H9 (cell line): ENCODE data around the gene PLAC9. TPM values are rescaled to one million over a fixed set of nuclear protein-coding genes. Genes with fewer than 3 reads are reported as not detected.

Source experiments
- DNase-seq: peaks from one replicate; pipeline ENCODE4 v3.0.0-alpha.2; 2017
- H2AFZ ChIP-seq: one replicate; pipeline ENCODE4 v1.6.1; 2013; ENCODE audit warnings: mild to moderate bottlenecking, low read length, control low read depth, moderate library complexity
- H2AK5ac ChIP-seq: 2 replicates; pipeline ENCODE4 v1.6.1; 2013; ENCODE audit warnings: low read length, control low read depth, mixed read lengths; ENCODE audit not compliant: insufficient read length
- H2BK120ac ChIP-seq: one replicate; pipeline ENCODE4 v1.6.1; 2013; ENCODE audit warnings: low read depth, mild to moderate bottlenecking, low read length, control low read depth, inconsistent platforms; ENCODE audit not compliant: poor library complexity, severe bottlenecking
- H2BK12ac ChIP-seq: 2 replicates; pipeline ENCODE4 v1.6.1; 2013; ENCODE audit warnings: low read length, control low read depth, mixed read lengths, low read depth; ENCODE audit not compliant: insufficient read length
- H2BK15ac ChIP-seq: 2 replicates; pipeline ENCODE4 v1.6.1; 2013; ENCODE audit warnings: low read depth, low read length, control low read depth
- H2BK20ac ChIP-seq: one replicate; pipeline ENCODE4 v1.6.1; 2013; ENCODE audit warnings: low read depth, mild to moderate bottlenecking, low read length, control low read depth, inconsistent platforms; ENCODE audit not compliant: poor library complexity, severe bottlenecking
- H2BK5ac ChIP-seq: 2 replicates; pipeline ENCODE4 v1.6.1; 2013; ENCODE audit warnings: low read length, control low read depth, mixed read lengths; ENCODE audit not compliant: insufficient read length
- H3K14ac ChIP-seq: 2 replicates; pipeline ENCODE4 v1.6.1; 2013; ENCODE audit warnings: low read length, control low read depth; ENCODE audit not compliant: insufficient read depth
- H3K18ac ChIP-seq: 2 replicates; pipeline ENCODE4 v1.6.1; 2013; ENCODE audit warnings: low read depth, mild to moderate bottlenecking, mixed read lengths, low read length, control low read depth; ENCODE audit not compliant: insufficient read length
- H3K23ac ChIP-seq: 2 replicates; pipeline ENCODE4 v1.6.1; 2013; ENCODE audit warnings: low read length, control low read depth, mixed read lengths, low read depth; ENCODE audit not compliant: insufficient read length
- H3K23me2 ChIP-seq: 2 replicates; pipeline ENCODE4 v1.6.1; 2013; ENCODE audit warnings: low read depth, mild to moderate bottlenecking, mixed read lengths, low read length, control low read depth; ENCODE audit not compliant: insufficient read length, poor library complexity, severe bottlenecking
- H3K27ac ChIP-seq: 2 replicates; pipeline ENCODE4 v1.5.1; 2013; ENCODE audit warnings: low read length, control low read depth, mixed read lengths, low read depth; ENCODE audit not compliant: insufficient read length
- H3K27me3 ChIP-seq: 2 replicates; pipeline ENCODE4 v1.6.1; 2013; ENCODE audit warnings: low read length, control low read depth, inconsistent platforms; ENCODE audit not compliant: insufficient read depth
- H3K4ac ChIP-seq: 2 replicates; pipeline ENCODE4 v1.6.1; 2013; ENCODE audit warnings: low read depth, mild to moderate bottlenecking, control low read depth, inconsistent platforms, low read length, moderate library complexity
- H3K4me1 ChIP-seq: 2 replicates; pipeline ENCODE4 v1.6.1; 2013; ENCODE audit warnings: low read length, control low read depth, inconsistent platforms; ENCODE audit not compliant: insufficient read depth
- H3K4me2 ChIP-seq: 2 replicates; pipeline ENCODE4 v1.6.1; 2013; ENCODE audit warnings: low read length, control low read depth, mixed read lengths; ENCODE audit not compliant: insufficient read length, insufficient read depth
- H3K56ac ChIP-seq: 2 replicates; pipeline ENCODE4 v1.6.1; 2013; ENCODE audit warnings: low read depth, mild to moderate bottlenecking, mixed read lengths, low read length, control low read depth; ENCODE audit not compliant: insufficient read length
- H3K79me1 ChIP-seq: 2 replicates; pipeline ENCODE4 v1.6.1; 2013; ENCODE audit warnings: low read depth, mild to moderate bottlenecking, moderate library complexity, low read length, control low read depth, inconsistent platforms; ENCODE audit not compliant: insufficient read depth, poor library complexity, severe bottlenecking
- H3K79me2 ChIP-seq: 2 replicates; pipeline ENCODE4 v1.6.1; 2013; ENCODE audit warnings: low read length, control low read depth, inconsistent platforms; ENCODE audit not compliant: insufficient read depth
- H3K9ac ChIP-seq: 2 replicates; pipeline ENCODE4 v1.6.1; 2013; ENCODE audit warnings: low read length, control low read depth, mixed read lengths; ENCODE audit not compliant: insufficient read length; ENCODE audit errors: extremely low read depth
- H3K9me3 ChIP-seq: one replicate; pipeline ENCODE4 v1.6.1; 2013; ENCODE audit warnings: low read depth, low read length, inconsistent platforms; ENCODE audit not compliant: control insufficient read depth
- H3T11ph ChIP-seq: one replicate; pipeline ENCODE4 v1.6.1; 2013; ENCODE audit warnings: mild to moderate bottlenecking, low read length, control low read depth, inconsistent platforms
- H4K20me1 ChIP-seq: one replicate; pipeline ENCODE4 v1.6.1; 2013; ENCODE audit not compliant: control insufficient read depth, insufficient read length, insufficient read depth
- H4K5ac ChIP-seq: 2 replicates; pipeline ENCODE4 v1.6.1; 2013; ENCODE audit warnings: low read depth, mild to moderate bottlenecking, mixed read lengths, low read length, control low read depth; ENCODE audit not compliant: insufficient read length
- H4K8ac ChIP-seq: replicated peaks from 2 replicates; pipeline ENCODE4 v1.6.1; 2013; ENCODE audit warnings: low read length, control low read depth, mixed read lengths, low read depth; ENCODE audit not compliant: insufficient read length
- H4K91ac ChIP-seq: 2 replicates; pipeline ENCODE4 v1.6.1; 2013; ENCODE audit warnings: low read depth, mild to moderate bottlenecking, moderate library complexity, mixed read lengths, low read length, control low read depth; ENCODE audit not compliant: insufficient read length
- H3K27ac Mint-ChIP-seq, 3 experiments: 2 replicates in 2 of 3; 3 replicates in 1 of 3; pipeline ENCODE4 v1.8.0; 2020 to 2021; ENCODE audit warnings: mixed read lengths in 3 of 3, mild to moderate bottlenecking in 1 of 3, moderate library complexity in 1 of 3
- H3K27me3 Mint-ChIP-seq: 2 replicates; pipeline ENCODE4 v1.8.0; 2021; ENCODE audit warnings: low read depth, mild to moderate bottlenecking, moderate library complexity, mixed read lengths
- H3K36me3 Mint-ChIP-seq, 3 experiments: 2 replicates in 2 of 3; 3 replicates in 1 of 3; pipeline ENCODE4 v1.8.0; 2020 to 2021; ENCODE audit warnings: low read depth in 3 of 3, mixed read lengths in 3 of 3; ENCODE audit not compliant: insufficient read depth in 1 of 3
- H3K4me1 Mint-ChIP-seq, 2 experiments: 2 replicates each; pipeline ENCODE4 v1.8.0; 2020; ENCODE audit warnings: mixed read lengths in 2 of 2
- H3K4me3 Mint-ChIP-seq, 2 experiments: 2 replicates in 1 of 2; 3 replicates in 1 of 2; pipeline ENCODE4 v1.8.0; 2020 to 2021; ENCODE audit warnings: mild to moderate bottlenecking in 2 of 2, mixed read lengths in 2 of 2, moderate library complexity in 1 of 2
- H3K9me3 Mint-ChIP-seq, 2 experiments: 2 replicates in 1 of 2; 3 replicates in 1 of 2; pipeline ENCODE4 v1.8.0; 2020; ENCODE audit warnings: mild to moderate bottlenecking in 2 of 2, mixed read lengths in 2 of 2, moderate library complexity in 1 of 2
- WGBS: extraction: QIAGEN DNeasy Blood & Tissue Kit; methylation state at CpG from one replicate; pipeline ENCODE4 v1.1.7; 2013; ENCODE audit warnings: missing lambda C conversion rate, low lambda C conversion rate, mixed read lengths; ENCODE audit not compliant: insufficient read length; ENCODE audit errors: extremely low coverage; 5-methylcytosine and 5-hydroxymethylcytosine counted together
- long read RNA-seq: library from polyadenylated mRNA; unstranded; transcript quantifications from one replicate; pipeline ENCODE4 v2.0.0, GENCODE V29; 2020
- total RNA-seq: library from RNA; stranded (reverse); gene quantifications from 2 replicates; pipeline ENCODE4 v1.2.1, GENCODE V29; 2021
- TF ChIP-seq, protein P1 (sequence below): fragments of 200-600 bp; sonication (generic); conservative IDR thresholded peaks from 3 replicates; pipeline ENCODE4 v1.8.0; 2021; ENCODE audit warnings: antibody characterized with exemption, mild to moderate bottlenecking

PLAC9 gene, protein sequence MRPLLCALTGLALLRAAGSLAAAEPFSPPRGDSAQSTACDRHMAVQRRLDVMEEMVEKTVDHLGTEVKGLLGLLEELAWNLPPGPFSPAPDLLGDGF
- 4.3 and 7.8 TPM in 2 replicates for total RNA-seq
- long read RNA-seq, partial matches to known transcripts = 0 of 3 reads
- long read RNA-seq, other reads (novel, unspliced or antisense) = 1 of 3 reads

- no peak within 1 kb of the TSS for H2BK12ac ChIP-seq
- H3K36me3 Mint-ChIP-seq = no peaks in the 10 kb centered on the region
- peak within 1 kb of the TSS in 1 of 3 experiments; percentile 20; a peak in 1 of 7 replicates for H3K27ac Mint-ChIP-seq
- H4K91ac ChIP-seq = no peak within 1 kb of the TSS
- H3K27me3 Mint-ChIP-seq = peaks cover 28% of the 10 kb centered on the region
- H3K23me2 ChIP-seq = peaks cover 4% of the 10 kb centered on the region
- H2BK15ac ChIP-seq = no peak within 1 kb of the TSS
- H4K8ac ChIP-seq = no peak within 1 kb of the TSS
- H2BK5ac ChIP-seq = no peak within 1 kb of the TSS
- peak within 1 kb of the TSS; percentile 68 to 78 for H3K4me3 Mint-ChIP-seq
- H3K4me2 ChIP-seq = peak within 1 kb of the TSS; percentile 51
- WGBS = no CpG with 5 or more reads among the region's 58 CpGs
- H3K4ac ChIP-seq = no peak within 1 kb of the TSS
- H3K9ac ChIP-seq = peak within 1 kb of the TSS; percentile 34
- peaks cover 20 to 27% of the 10 kb centered on the region in 2 experiments for H3K4me1 Mint-ChIP-seq
- H2BK20ac ChIP-seq = no peak within 1 kb of the TSS
- no peaks in the 10 kb centered on the region; the same call in 1 of the 2 replicates for H3K27me3 ChIP-seq
- H2BK120ac ChIP-seq = no peak within 1 kb of the TSS
- TF ChIP-seq, protein P1, sequence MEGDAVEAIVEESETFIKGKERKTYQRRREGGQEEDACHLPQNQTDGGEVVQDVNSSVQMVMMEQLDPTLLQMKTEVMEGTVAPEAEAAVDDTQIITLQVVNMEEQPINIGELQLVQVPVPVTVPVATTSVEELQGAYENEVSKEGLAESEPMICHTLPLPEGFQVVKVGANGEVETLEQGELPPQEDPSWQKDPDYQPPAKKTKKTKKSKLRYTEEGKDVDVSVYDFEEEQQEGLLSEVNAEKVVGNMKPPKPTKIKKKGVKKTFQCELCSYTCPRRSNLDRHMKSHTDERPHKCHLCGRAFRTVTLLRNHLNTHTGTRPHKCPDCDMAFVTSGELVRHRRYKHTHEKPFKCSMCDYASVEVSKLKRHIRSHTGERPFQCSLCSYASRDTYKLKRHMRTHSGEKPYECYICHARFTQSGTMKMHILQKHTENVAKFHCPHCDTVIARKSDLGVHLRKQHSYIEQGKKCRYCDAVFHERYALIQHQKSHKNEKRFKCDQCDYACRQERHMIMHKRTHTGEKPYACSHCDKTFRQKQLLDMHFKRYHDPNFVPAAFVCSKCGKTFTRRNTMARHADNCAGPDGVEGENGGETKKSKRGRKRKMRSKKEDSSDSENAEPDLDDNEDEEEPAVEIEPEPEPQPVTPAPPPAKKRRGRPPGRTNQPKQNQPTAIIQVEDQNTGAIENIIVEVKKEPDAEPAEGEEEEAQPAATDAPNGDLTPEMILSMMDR = no peak
- peak; percentile 48 for DNase-seq
- no peak within 1 kb of the TSS for H3K27ac ChIP-seq
- no peak within 1 kb of the TSS for H3T11ph ChIP-seq
- H3K23ac ChIP-seq = no peak within 1 kb of the TSS
- H3K56ac ChIP-seq = no peak within 1 kb of the TSS
- 0 out of 5 replicates have a peak, but pooled peaks cover 0 to 3% of the 10 kb centered on the region in 2 experiments for H3K9me3 Mint-ChIP-seq
- no peak within 1 kb of the TSS for H2AFZ ChIP-seq
- H3K79me2 ChIP-seq = no peaks in the 10 kb centered on the region
- peak within 1 kb of the TSS; percentile 48 for H3K18ac ChIP-seq
- H3K4me1 ChIP-seq = 0 out of 2 replicates have a peak, but pooled peaks cover 3% of the 10 kb centered on the region
- no peaks in the 10 kb centered on the region for H3K9me3 ChIP-seq
- no peaks in the 10 kb centered on the region for H3K79me1 ChIP-seq
- H4K20me1 ChIP-seq = no peaks in the 10 kb centered on the region
- no peak within 1 kb of the TSS for H2AK5ac ChIP-seq
- no peak within 1 kb of the TSS for H4K5ac ChIP-seq
- H3K14ac ChIP-seq = peak within 1 kb of the TSS; percentile 60
These were observed at the start of gene PLAC9 for GRCh38 chr10:80132299-80133139. Gene PLAC9 (plus strand): TSS chr10:80132730. CDS start chr10:80132763, 33 bp downstream.
